ACC112 (cell line): ENCODE results near the gene FAM181A.

ENCODE experiments used
- H2AFZ ChIP-seq: fragments of 200-600 bp; sonication (generic); one replicate; pipeline ENCODE4 v1.6.0; 2017; ENCODE audit warnings: antibody characterized with exemption, low read length; ENCODE audit not compliant: unreplicated experiment
- H3K27ac ChIP-seq: fragments of 200-600 bp; sonication (generic); 2 replicates; pipeline ENCODE4 v1.5.1; 2014; ENCODE audit warnings: low read depth, mild to moderate bottlenecking, antibody characterized with exemption, low read length, moderate library complexity
- H3K27me3 ChIP-seq: fragments of 200-600 bp; sonication (generic); 2 replicates; pipeline ENCODE4 v1.6.1; 2014; ENCODE audit warnings: mild to moderate bottlenecking, antibody characterized with exemption, low read length, moderate library complexity, mixed read lengths; ENCODE audit not compliant: insufficient read depth
- H3K36me3 ChIP-seq: fragments of 200-600 bp; sonication (generic); 2 replicates; pipeline ENCODE4 v1.6.1; 2016; ENCODE audit warnings: mild to moderate bottlenecking, antibody characterized with exemption, low read length, moderate library complexity, mixed read lengths; ENCODE audit not compliant: insufficient read depth
- H3K4me1 ChIP-seq: fragments of 200-600 bp; sonication (generic); one replicate; pipeline ENCODE4 v1.6.1; 2016; ENCODE audit warnings: low read length, mixed read lengths; ENCODE audit not compliant: insufficient read depth, unreplicated experiment, control insufficient read depth
- H3K4me3 ChIP-seq: fragments of 200-600 bp; sonication (generic); 2 replicates; pipeline ENCODE4 v1.5.1; 2014; ENCODE audit warnings: mild to moderate bottlenecking, low read depth, low read length
- H3K79me2 ChIP-seq: fragments of 200-600 bp; sonication (generic); one replicate; pipeline ENCODE4 v1.6.0; 2016; ENCODE audit warnings: low read length; ENCODE audit not compliant: control insufficient read depth, unreplicated experiment, insufficient read depth

Gene FAM181A

GRCh38 chr14:93951635-93952540 lies 24.7 kb downstream of the FAM181A start:
- Histone ChIP-seq H3K79me2 (no peaks in the 10 kb centered on the region), H3K4me3 (no peak overlapping the region), H3K27me3 (no peaks in the 10 kb centered on the region), H3K36me3 (no peaks in the 10 kb centered on the region), H3K27ac (no peak overlapping the region), H3K4me1 (peaks cover 10% of the 10 kb centered on the region), H2AFZ (no peak overlapping the region)

DNA sequence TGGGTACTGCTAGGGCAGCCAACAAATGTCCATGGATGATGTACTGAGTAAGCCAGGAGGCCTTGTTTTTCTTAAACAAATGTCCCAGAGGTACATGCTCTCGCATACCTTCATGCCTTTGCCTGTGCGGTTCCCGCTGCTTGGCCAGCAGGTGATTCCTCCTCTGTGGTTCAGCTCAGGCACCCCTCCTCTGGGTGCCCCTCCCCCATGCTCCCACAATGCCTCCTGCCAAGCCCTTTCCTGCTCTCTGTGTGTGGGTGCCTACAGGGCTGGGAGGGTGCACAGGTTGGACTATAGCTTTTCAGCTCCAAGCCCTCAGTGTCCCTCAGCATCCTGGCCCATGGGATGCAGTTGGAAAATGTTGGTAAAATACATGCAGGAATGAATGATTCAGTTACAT lies 25.7 kb downstream of the FAM181A start:
- no peak overlapping the region for H2AFZ ChIP-seq
- no peaks in the 10 kb centered on the region for H3K27me3 ChIP-seq
- H3K4me3 ChIP-seq = no peak overlapping the region
- H3K4me1 ChIP-seq = peaks cover 11% of the 10 kb centered on the region
- H3K79me2 ChIP-seq = no peaks in the 10 kb centered on the region
- no peaks in the 10 kb centered on the region for H3K36me3 ChIP-seq
- H3K27ac ChIP-seq = no peak overlapping the region

DNA sequence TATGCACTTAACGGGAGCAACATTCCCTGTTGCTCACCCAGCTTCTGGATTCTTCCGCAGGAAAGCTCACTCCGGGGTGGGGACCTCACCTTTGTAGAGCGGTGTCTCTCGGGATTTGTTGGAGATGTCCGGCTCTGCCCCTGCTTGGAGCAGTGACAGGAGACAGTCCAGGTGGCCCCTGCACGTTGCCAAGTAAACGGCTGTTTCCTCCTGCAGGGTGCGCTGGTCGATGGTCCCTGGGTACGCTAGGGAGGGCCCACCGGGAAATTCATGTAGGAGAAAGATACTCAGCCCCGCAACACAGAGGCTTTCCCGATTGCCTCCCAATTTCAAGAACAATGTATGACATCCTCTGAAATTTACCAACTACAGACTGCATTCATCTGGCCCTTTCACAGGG lies 26.1 kb downstream of the FAM181A start:
- H3K4me3 ChIP-seq = no peak overlapping the region
- H3K79me2 ChIP-seq = no peaks in the 10 kb centered on the region
- no peak overlapping the region for H2AFZ ChIP-seq
- no peaks in the 10 kb centered on the region for H3K36me3 ChIP-seq
- H3K27me3 ChIP-seq = no peaks in the 10 kb centered on the region
- H3K27ac ChIP-seq = no peak overlapping the region
- peaks cover 14% of the 10 kb centered on the region for H3K4me1 ChIP-seq

- peaks cover 21% of the 10 kb centered on the region for H3K4me1 ChIP-seq
- H3K36me3 ChIP-seq = no peaks in the 10 kb centered on the region
- no peak overlapping the region for H3K27ac ChIP-seq
- H3K79me2 ChIP-seq = no peaks in the 10 kb centered on the region
- no peak overlapping the region for H3K4me3 ChIP-seq
- H3K27me3 ChIP-seq = no peaks in the 10 kb centered on the region
- no peak overlapping the region for H2AFZ ChIP-seq
Measured at GRCh38 chr14:93953739-93954515, 26.8 kb downstream of the FAM181A start.

DNA sequence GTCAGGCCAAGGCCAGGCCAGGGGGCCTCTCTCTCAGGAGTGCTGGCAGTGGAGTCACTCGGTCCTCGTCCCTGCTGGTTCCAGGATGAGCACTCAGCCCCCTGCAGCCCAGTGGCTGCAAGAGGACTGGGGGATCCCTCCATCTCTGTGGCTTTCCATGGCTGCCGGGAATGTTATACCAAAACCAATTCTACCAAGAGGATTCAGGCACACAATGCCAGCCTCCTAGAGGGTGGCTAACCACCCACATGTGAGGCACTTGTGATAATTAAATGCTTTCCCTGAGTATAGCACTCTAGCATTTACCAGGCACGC lies 27.3 kb downstream of the FAM181A start:
- no peaks in the 10 kb centered on the region for H3K27me3 ChIP-seq
- H3K36me3 ChIP-seq = no peaks in the 10 kb centered on the region
- H3K27ac ChIP-seq = no peak overlapping the region
- peaks cover 25% of the 10 kb centered on the region for H3K4me1 ChIP-seq
- no peaks in the 10 kb centered on the region for H3K79me2 ChIP-seq
- H3K4me3 ChIP-seq = no peak overlapping the region
- H2AFZ ChIP-seq = no peak overlapping the region

GRCh38 chr14:93954900-93955849 lies 28.0 kb downstream of the FAM181A start:
- Histone ChIP-seq H2AFZ (no peak overlapping the region), H3K27ac (no peak overlapping the region), H3K4me1 (peaks cover 32% of the 10 kb centered on the region), H3K27me3 (no peaks in the 10 kb centered on the region), H3K79me2 (no peaks in the 10 kb centered on the region), H3K36me3 (no peaks in the 10 kb centered on the region), H3K4me3 (no peak overlapping the region)

GRCh38 chr14:93955850-93956481 lies 28.8 kb downstream of the FAM181A start:
- H3K4me1 ChIP-seq = peaks cover 36% of the 10 kb centered on the region
- H3K27ac ChIP-seq = no peak overlapping the region
- H3K36me3 ChIP-seq = no peaks in the 10 kb centered on the region
- H3K27me3 ChIP-seq = no peaks in the 10 kb centered on the region
- no peak overlapping the region for H3K4me3 ChIP-seq
- no peak overlapping the region for H2AFZ ChIP-seq
- no peaks in the 10 kb centered on the region for H3K79me2 ChIP-seq

DNA sequence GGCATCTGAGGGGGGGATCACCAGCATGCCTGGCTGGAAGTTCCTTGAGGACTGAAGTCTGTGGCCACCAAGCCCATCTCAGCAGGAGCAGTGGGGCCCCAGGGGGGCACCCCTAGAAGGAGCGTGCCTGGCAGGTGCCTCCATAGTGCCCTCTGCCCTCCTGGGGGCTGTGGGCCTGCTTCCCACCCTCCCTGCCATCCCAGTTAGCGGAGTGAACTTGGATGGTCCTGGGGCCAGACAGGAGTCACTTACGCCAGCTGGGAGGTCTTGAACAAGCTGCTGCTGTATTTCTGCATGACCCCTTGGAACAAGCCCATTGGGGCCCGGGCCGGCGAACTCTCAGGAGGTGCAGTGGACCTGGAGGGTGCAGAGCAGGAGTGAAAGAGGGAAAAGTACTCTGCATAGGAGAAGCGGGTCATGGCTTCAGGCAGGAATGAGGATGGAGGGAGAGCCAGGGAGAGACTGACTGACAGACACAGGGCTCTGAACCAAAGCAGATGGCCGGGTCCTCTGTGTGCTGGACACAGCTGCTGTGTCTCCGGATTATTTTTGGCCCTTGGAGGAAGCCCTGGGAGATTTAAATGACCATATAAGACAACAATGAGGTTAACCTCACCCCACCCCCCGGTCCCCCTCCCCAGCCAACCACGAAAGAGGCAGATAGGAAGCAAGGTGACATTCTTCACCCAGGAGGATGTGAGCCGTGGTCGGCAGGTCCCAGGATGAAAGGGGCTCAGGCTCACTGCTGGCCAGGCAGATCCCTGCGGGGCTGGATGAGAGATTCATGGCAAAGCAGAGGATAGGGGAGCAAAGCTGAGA lies 29.6 kb downstream of the FAM181A start:
- peaks cover 28% of the 10 kb centered on the region for H3K4me1 ChIP-seq
- no peak overlapping the region for H2AFZ ChIP-seq
- H3K27ac ChIP-seq = no peak overlapping the region
- no peaks in the 10 kb centered on the region for H3K79me2 ChIP-seq
- H3K36me3 ChIP-seq = no peaks in the 10 kb centered on the region
- no peaks in the 10 kb centered on the region for H3K27me3 ChIP-seq
- H3K4me3 ChIP-seq = no peak overlapping the region

- Histone ChIP-seq H3K27me3 (no peaks in the 10 kb centered on the region), H3K79me2 (no peaks in the 10 kb centered on the region), H2AFZ (no peak overlapping the region), H3K4me1 (peaks cover 28% of the 10 kb centered on the region), H3K4me3 (no peak overlapping the region), H3K36me3 (no peaks in the 10 kb centered on the region), H3K27ac (no peak overlapping the region)
Measured at GRCh38 chr14:93957333-93957710, 30.2 kb downstream of the FAM181A start.
